GM19372 (cell line): ENCODE measurements around the gene GSTO1.
A peak's percentile ranks its signal among the peaks of the same experiment; 100 is the strongest.

Experiments
- ATAC-seq: cut with Tn5 transposase; IDR thresholded peaks from one replicate; pipeline ENCODE4 v1.9.1; 2021; ENCODE audit warnings: mild to moderate bottlenecking, low read depth, moderate library complexity; ENCODE audit not compliant: unreplicated experiment

GSTO1 gene

GRCh38 chr10:104301907-104302690 lies 47.4 kb downstream of the GSTO1 start:
- no peak for ATAC-seq

DNA sequence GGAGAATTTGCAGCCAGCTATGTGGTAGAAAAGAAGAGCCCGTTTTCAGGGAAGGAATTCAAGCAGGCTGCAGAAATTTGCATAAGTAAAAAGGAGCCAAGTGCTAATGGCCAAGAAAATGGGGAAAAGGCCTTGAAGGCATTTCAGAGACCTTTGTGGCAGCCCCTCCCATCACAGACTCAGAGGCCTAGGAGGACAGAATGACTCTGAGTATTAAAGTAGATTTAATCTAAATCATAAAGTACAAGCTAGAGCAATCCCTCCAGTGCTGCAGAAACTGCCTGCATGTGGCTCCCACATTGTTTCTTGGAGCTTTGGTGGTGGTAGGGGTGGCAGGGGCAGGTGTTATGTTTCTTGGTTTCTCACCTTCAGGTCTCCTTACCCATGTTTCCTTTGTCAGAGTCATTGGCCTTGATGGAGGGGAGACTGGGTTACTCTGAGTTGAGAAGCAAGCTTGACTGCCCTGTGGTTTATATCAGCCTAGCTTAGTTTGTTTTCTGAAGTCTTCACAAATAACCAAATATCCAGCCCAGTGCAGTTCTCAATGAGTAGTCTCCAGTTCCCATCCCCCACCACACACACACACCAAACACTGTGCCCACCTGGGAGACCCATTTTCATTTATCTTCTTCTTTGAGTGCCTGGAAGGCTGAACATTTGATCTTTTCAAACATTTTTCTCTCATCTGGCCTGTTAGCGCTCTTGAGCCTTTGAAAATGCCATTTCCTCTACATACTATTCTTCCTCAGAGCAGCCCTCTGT lies 49.1 kb downstream of the GSTO1 start:
- ATAC-seq = no peak

DNA sequence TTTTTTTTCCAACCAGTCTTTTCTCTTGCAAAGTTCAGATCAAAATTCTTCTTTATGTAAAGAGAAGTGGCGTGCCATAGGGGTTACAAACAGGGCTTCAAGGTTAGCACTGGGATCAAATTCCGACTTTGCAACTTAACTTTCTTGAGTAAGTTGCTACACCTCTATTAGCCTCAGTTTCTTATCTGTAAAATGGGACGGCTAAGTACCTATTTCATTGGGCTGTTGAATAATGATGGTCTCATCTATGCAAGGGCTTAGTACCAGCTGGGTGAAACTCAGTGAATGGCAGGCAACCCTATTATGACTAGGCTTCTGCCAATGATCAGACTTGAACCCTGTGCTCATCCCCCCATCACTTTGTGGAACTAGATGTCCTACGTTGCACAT lies 49.7 kb downstream of the GSTO1 start:
- ATAC-seq = no peak

DNA sequence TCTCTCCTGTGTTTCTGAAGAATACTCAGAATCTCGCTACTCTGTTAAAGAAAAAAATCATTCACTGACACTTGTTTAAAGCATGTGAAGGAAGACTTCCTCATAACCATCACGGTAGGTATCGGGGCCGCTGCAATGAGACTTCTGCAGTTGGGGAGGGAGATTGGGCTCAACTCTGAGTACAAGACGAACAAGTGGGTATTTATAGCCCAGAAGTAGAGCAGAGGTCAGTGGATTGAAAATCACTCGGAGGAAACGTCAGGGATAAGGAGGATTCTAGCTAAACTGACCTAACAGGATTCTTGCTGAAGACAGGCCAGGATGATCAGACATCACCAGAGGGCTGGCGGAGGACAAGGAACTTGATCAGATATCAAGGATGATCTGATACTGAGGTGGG lies 50.2 kb downstream of the GSTO1 start:
- no peak for ATAC-seq

DNA sequence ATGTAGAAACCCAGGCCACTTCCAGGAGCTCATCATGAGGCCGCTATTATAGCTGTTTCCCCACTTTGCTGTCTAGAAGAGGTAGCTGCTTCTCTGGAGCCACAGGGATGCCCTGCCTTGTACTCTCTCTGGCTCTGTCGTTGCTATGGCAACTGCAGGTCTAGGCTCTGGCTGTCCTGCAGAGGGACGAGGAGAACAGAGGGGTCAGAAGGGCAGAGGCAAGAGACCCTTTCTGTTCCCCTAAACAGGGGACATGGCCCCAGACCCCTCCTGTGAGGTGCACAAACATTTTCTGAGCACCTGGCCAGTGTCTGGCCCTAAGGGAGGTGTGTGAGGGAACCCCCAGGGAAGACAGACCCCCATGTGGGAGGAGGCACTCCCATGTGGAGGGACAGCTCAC lies 52.2 kb downstream of the GSTO1 start:
- no peak for ATAC-seq

DNA sequence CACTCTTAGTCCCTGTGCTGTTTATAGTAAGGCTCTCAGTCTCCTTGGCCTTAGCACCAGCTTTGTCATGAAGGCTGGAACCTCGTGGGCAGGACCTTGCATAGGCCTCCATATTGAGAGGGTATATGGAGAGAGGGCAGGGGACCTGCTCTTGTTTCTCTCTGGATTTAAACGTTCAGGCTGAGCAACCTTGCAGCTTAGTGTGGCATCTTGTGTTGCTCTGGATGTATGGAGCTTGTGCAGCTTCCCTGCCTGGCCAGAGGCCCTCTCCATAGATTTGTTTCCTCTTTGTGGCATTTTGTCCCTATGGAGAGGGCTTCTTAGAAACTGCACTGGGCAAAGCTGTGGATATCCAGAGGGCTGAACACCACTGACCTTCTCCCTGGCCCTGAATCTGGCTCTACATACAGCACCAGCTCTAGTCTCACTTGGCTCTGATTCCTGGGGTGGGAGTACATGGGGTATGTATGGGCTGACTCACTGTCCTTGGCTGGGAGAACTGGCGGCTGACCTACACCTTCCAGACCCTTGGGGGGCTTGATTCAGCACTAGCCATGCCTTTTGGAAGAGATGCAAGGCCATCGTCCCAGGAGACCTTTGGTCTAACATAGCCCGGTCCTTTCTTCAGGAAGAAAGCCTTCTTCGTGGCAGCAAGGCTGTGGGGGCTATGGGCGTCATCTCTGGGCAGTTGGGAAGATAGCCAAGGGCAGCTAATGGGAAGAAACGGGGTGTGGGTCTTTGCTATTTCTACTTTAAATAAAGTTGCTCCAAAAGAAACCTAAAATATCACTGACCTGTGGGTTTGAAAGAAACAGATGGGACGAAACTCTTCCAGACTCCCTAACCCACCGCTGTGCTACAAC lies 53.1 kb downstream of the GSTO1 start:
- ATAC-seq = no peak

GRCh38 chr10:104308439-104308903 lies 53.8 kb downstream of the GSTO1 start:
- peak; percentile 76 for ATAC-seq

DNA sequence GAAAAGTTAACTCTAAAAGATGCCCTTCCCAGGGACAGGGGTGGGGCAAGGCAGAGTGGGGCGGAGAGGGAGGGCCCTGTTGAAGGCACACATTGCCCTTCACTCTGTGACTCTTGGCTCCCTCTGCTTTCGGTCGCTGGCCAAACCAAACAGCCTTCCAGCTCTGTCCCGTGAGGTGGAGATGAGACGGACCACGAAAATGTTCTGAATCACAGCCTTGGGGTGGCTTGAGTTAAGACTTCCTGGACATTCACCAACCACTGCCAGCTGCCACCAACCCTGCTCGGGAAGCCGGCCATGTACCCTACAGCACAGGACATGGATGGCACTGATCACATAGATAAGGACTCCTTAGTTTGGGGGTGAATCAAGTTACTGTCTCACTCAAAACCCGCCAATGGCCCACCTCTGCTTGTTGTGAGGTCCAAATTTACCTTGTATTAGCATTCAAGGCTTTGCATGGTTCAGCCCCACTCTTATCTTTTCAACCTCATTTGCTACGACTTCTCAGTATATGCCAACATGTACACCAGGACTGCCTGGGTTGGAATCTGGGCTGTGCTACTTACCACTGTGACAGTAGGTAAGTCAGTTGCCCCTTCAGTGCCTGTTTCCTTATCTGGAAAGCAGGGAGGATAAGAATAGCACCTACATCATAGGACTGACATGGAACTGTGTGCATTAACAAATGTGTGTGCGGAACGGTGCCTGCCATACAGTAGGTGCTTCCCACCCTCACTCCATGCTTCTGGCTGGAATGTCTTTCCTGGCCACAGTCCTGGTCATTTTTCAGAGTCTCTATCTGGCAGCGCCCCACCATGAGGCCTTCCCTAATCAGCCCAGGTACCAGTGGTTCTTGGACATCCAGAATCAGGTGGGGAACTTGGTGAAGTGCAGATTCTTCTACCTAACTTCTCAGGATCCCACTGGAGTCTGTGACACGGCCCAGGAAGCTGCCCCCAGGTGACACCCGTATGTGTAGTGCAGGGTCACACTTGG lies 55.6 kb downstream of the GSTO1 start:
- no peak for ATAC-seq

- ATAC-seq = no peak
These were observed 56.6 kb downstream of the GSTO1 start for GRCh38 chr10:104311184-104311720.

DNA sequence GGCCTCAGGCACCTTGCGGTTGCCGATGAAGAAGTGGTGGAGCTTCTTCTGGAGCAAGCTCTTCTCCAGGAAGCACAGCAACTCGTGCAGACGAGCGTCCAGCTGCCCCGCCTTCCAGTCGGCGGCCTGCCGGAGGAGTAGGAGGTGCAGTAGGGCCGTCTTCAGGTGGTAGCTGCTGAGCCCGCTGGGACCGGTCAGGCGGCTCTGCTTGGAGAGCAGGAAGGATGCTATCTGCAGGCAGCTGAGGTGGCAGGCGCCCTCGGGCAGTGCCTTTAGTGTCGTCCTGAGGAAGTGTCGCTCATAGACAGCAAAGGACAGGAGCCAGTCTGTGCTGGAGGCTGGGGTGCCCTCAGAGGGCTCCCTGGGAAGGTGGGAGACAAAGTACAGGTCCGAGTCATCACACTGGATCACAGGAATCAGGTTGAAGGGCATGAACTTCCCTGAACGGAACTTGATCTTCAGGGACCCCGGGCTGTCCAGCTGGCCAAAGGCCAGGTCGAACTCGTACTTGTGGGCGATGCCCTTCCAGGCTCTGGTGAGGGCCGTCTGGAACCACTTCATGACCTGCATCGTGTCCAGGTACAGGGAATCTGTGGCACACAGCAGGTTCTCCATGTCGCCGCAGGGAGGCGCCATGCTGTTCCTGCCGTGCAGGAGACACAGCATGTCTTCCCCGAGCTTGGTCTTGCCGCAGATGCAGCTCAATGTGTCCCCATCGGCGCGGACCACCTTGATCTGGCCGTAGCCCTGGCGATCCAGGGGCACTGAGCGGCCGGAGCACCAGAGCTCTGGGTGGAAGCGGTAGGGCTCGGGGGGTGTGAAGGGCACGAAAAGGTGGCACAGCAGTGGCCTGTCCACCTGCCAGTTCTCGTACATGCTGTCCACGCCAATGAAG lies 60.1 kb downstream of the GSTO1 start:
- no peak for ATAC-seq

DNA sequence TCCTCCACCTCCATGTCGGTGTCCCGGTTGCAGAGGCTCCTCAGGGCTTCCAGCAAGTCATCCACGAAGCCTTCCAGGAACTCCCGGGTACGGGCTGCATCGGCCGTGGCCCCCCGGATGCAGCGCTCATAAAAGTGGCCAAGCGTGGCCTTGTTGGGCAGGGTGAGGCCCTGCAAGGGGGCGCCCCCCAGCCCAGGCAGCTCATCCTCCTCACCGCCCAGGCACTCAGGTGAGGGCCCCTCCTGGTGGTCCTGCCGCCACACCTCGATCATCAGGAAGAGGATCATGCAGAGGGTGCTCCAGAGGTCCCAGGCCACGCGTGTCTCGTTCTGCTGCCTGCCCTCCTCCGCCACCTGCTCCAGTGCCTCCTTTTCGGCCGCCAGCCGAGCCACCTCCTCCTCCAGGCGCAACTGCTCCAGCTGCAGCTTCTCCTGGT lies 60.8 kb downstream of the GSTO1 start:
- no peak for ATAC-seq

DNA sequence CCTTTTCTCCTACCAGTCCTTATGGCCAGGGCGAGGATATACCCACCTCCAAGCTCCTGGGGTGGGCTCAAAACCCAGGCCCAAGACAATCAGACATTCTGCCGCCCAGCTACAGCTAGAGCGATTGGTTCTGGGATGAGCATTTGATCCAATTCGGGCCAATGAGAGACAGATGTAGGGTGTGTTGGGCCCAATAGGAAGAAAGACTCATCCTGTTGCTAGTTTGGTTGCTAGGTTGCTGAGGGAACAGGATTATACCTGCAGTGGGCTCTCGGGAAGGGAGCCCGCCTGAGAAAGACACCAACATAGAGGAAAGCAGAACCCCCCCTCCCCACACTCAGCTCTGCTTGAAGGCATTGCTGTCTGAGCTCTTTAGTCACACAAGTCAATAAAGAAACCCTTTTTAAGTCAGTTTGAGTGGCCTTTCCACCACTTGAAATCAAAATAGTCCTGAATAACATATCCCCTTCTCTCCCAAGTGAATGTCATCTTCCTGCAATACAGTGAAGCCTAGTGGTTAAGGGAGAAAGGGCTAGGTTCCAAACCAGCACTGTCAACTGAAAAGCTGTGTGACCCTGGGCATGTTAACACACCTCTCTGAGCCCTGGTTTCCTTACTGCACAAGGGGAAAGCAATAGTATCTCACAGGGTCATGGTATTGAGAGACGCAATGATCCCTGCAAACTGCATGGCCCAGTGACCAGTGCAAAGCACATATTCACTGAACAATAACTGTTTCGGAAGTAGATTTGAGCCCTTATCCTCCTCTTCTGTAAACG lies 61.8 kb downstream of the GSTO1 start:
- ATAC-seq = no peak
